Measurements from ENCODE around the gene PHF19.

Gene PHF19

GRCh38 chr9:120865176-120865575 is 11.8 kb downstream of the PHF19 start:
- H3K9ac ChIP-seq (ENCODE audit: low read depth in 1 of 2, low read length in 2 of 2), result no peak overlapping the region
- no peak overlapping the region for H3K27ac ChIP-seq (ENCODE audit: low read depth in 2 of 2, low read length in 2 of 2)
- H3K27me3 ChIP-seq (ENCODE audit: control insufficient read depth in 2 of 2, insufficient read depth in 2 of 2, low read length in 2 of 2), result no peaks in the 10 kb centered on the region
- peaks cover 19 to 28% of the 10 kb centered on the region in 2 donors for H3K36me3 ChIP-seq (ENCODE audit: control insufficient read depth in 2 of 2, insufficient read depth in 2 of 2, low read length in 2 of 2)
- H3K9me3 ChIP-seq (ENCODE audit: control insufficient read depth in 2 of 2, low read length in 2 of 2), result no peaks in the 10 kb centered on the region
- no peak overlapping the region for H3K4me3 ChIP-seq (ENCODE audit: low read length in 2 of 2)
- H3K4me1 ChIP-seq (ENCODE audit: control insufficient read depth in 2 of 2, insufficient read depth in 2 of 2, low read length in 2 of 2), result peaks cover 4 to 5% of the 10 kb centered on the region in 2 donors

- Histone ChIP-seq H3K9ac (ENCODE audit: low read depth in 1 of 2, low read length in 2 of 2) (no peak overlapping the region), H3K36me3 (ENCODE audit: control insufficient read depth in 2 of 2, insufficient read depth in 2 of 2, low read length in 2 of 2) (peaks cover 22 to 31% of the 10 kb centered on the region in 2 donors), H3K27me3 (ENCODE audit: control insufficient read depth in 2 of 2, insufficient read depth in 2 of 2, low read length in 2 of 2) (no peaks in the 10 kb centered on the region), H3K4me1 (ENCODE audit: control insufficient read depth in 2 of 2, insufficient read depth in 2 of 2, low read length in 2 of 2) (peaks cover 4 to 5% of the 10 kb centered on the region in 2 donors), H3K4me3 (ENCODE audit: low read length in 2 of 2) (no peak overlapping the region), H3K9me3 (ENCODE audit: control insufficient read depth in 2 of 2, low read length in 2 of 2) (no peaks in the 10 kb centered on the region), H3K27ac (ENCODE audit: low read depth in 2 of 2, low read length in 2 of 2) (no peak overlapping the region)
Measured at GRCh38 chr9:120864719-120865118, 12.3 kb downstream of the PHF19 start.

DNA sequence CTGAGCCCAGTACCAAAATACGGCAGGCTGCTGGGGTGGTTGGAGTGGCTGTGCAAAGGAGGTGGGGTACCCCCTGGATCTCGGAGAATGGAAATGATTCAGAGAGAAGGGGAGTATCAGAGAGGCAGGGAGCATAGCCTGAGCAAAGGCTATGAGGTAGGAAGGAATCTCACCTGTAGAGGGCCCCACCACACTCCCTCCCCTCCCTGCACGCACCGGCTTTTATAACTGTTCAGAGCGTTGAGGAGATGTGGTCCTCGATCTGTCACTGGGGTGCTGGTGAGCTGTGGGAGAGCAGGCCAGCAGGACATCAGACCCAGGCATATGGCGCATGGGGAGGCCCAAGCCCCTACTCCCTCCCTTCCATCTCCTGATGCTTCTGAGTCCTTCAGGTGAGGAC is 13.2 kb downstream of the PHF19 start:
- no peak overlapping the region for H3K9ac ChIP-seq (ENCODE audit: low read depth in 1 of 2, low read length in 2 of 2)
- no peak overlapping the region for H3K4me3 ChIP-seq (ENCODE audit: low read length in 2 of 2)
- H3K27me3 ChIP-seq (ENCODE audit: control insufficient read depth in 2 of 2, insufficient read depth in 2 of 2, low read length in 2 of 2), result no peaks in the 10 kb centered on the region
- peaks cover 23 to 36% of the 10 kb centered on the region in 2 donors for H3K36me3 ChIP-seq (ENCODE audit: control insufficient read depth in 2 of 2, insufficient read depth in 2 of 2, low read length in 2 of 2)
- no peak overlapping the region for H3K27ac ChIP-seq (ENCODE audit: low read depth in 2 of 2, low read length in 2 of 2)
- H3K4me1 ChIP-seq (ENCODE audit: control insufficient read depth in 2 of 2, insufficient read depth in 2 of 2, low read length in 2 of 2), result peaks cover 4 to 5% of the 10 kb centered on the region in 2 donors
- H3K9me3 ChIP-seq (ENCODE audit: control insufficient read depth in 2 of 2, low read length in 2 of 2), result no peaks in the 10 kb centered on the region

- Histone ChIP-seq H3K9ac (ENCODE audit: low read depth in 1 of 2, low read length in 2 of 2) (no peak overlapping the region), H3K4me3 (ENCODE audit: low read length in 2 of 2) (no peak overlapping the region), H3K27me3 (ENCODE audit: control insufficient read depth in 2 of 2, insufficient read depth in 2 of 2, low read length in 2 of 2) (no peaks in the 10 kb centered on the region), H3K27ac (ENCODE audit: low read depth in 2 of 2, low read length in 2 of 2) (no peak overlapping the region), H3K9me3 (ENCODE audit: control insufficient read depth in 2 of 2, low read length in 2 of 2) (no peaks in the 10 kb centered on the region), H3K36me3 (ENCODE audit: control insufficient read depth in 2 of 2, insufficient read depth in 2 of 2, low read length in 2 of 2) (peaks cover 23 to 45% of the 10 kb centered on the region in 2 donors), H3K4me1 (ENCODE audit: control insufficient read depth in 2 of 2, insufficient read depth in 2 of 2, low read length in 2 of 2) (peaks cover 0 to 3% of the 10 kb centered on the region in 2 donors)
Measured at GRCh38 chr9:120862452-120862851, 14.5 kb downstream of the PHF19 start.

DNA sequence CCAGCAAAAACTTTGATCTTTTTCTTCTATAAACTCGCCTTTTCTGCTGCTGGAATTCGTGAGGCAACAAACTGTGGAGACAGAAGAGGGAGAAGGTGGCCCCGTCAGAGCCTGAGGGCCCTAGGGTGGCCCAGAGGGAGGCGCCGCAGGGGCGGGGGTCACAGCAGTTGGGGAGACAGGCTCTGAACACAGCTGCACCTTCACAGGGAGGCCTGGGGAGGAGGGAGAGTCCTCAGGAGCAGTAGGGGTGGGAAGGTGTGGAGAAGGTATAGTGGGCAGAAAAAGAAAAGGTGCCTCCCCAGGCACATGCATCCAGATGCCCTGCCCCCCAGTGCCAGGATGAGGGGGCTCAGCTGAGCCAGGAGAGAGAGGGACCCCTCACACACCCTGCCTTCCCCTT is 15.1 kb downstream of the PHF19 start:
- Histone ChIP-seq H3K9me3 (ENCODE audit: control insufficient read depth in 2 of 2, low read length in 2 of 2) (no peaks in the 10 kb centered on the region), H3K4me3 (ENCODE audit: low read length in 2 of 2) (no peak overlapping the region), H3K27me3 (ENCODE audit: control insufficient read depth in 2 of 2, insufficient read depth in 2 of 2, low read length in 2 of 2) (no peaks in the 10 kb centered on the region), H3K36me3 (ENCODE audit: control insufficient read depth in 2 of 2, insufficient read depth in 2 of 2, low read length in 2 of 2) (peaks cover 23 to 47% of the 10 kb centered on the region in 2 donors), H3K4me1 (ENCODE audit: control insufficient read depth in 2 of 2, insufficient read depth in 2 of 2, low read length in 2 of 2) (peaks cover 0 to 5% of the 10 kb centered on the region in 2 donors), H3K27ac (ENCODE audit: low read depth in 2 of 2, low read length in 2 of 2) (no peak overlapping the region), H3K9ac (ENCODE audit: low read depth in 1 of 2, low read length in 2 of 2) (no peak overlapping the region)

DNA sequence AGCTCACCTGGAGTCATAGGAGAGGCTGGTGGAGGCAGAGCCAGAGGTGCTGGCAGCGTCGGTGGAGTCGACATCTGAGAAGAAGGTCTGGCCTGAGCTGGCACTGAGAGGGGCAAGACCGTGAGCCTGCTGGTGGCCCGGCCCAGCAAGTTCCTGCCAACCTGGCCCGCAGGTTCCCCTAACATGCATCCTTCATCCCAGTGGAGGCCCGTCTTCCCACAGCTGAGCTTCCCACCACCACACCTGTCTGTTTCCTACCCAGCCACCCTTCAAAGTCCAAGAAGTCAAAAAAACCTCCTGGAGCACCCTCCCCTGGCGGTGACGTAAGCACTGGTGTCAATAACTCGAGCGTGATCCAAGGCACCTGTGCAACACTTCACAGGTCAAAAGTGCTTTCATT is 16.9 kb downstream of the PHF19 start:
- Histone ChIP-seq H3K9ac (ENCODE audit: low read depth in 1 of 2, low read length in 2 of 2) (no peak overlapping the region), H3K27ac (ENCODE audit: low read depth in 2 of 2, low read length in 2 of 2) (no peak overlapping the region), H3K27me3 (ENCODE audit: control insufficient read depth in 2 of 2, insufficient read depth in 2 of 2, low read length in 2 of 2) (no peaks in the 10 kb centered on the region), H3K4me3 (ENCODE audit: low read length in 2 of 2) (no peak overlapping the region), H3K4me1 (ENCODE audit: control insufficient read depth in 2 of 2, insufficient read depth in 2 of 2, low read length in 2 of 2) (peaks cover 0 to 5% of the 10 kb centered on the region in 2 donors), H3K9me3 (ENCODE audit: control insufficient read depth in 2 of 2, low read length in 2 of 2) (no peaks in the 10 kb centered on the region), H3K36me3 (ENCODE audit: control insufficient read depth in 2 of 2, insufficient read depth in 2 of 2, low read length in 2 of 2) (peaks cover 9 to 38% of the 10 kb centered on the region in 2 donors)

- Histone ChIP-seq H3K4me1 (ENCODE audit: control insufficient read depth in 2 of 2, insufficient read depth in 2 of 2, low read length in 2 of 2) (peaks cover 0 to 5% of the 10 kb centered on the region in 2 donors), H3K9ac (ENCODE audit: low read depth in 1 of 2, low read length in 2 of 2) (no peak overlapping the region), H3K4me3 (ENCODE audit: low read length in 2 of 2) (no peak overlapping the region), H3K36me3 (ENCODE audit: control insufficient read depth in 2 of 2, insufficient read depth in 2 of 2, low read length in 2 of 2) (peaks cover 9 to 38% of the 10 kb centered on the region in 2 donors), H3K9me3 (ENCODE audit: control insufficient read depth in 2 of 2, low read length in 2 of 2) (no peaks in the 10 kb centered on the region), H3K27me3 (ENCODE audit: control insufficient read depth in 2 of 2, insufficient read depth in 2 of 2, low read length in 2 of 2) (no peaks in the 10 kb centered on the region), H3K27ac (ENCODE audit: low read depth in 2 of 2, low read length in 2 of 2) (no peak overlapping the region)
Measured at GRCh38 chr9:120859361-120859760, 17.6 kb downstream of the PHF19 start.

GRCh38 chr9:120857902-120858301 is 19.1 kb downstream of the PHF19 start:
- Histone ChIP-seq H3K27me3 (ENCODE audit: control insufficient read depth in 2 of 2, insufficient read depth in 2 of 2, low read length in 2 of 2) (no peaks in the 10 kb centered on the region), H3K36me3 (ENCODE audit: control insufficient read depth in 2 of 2, insufficient read depth in 2 of 2, low read length in 2 of 2) (peaks cover 9 to 43% of the 10 kb centered on the region in 2 donors), H3K27ac (ENCODE audit: low read depth in 2 of 2, low read length in 2 of 2) (no peak overlapping the region)

DNA sequence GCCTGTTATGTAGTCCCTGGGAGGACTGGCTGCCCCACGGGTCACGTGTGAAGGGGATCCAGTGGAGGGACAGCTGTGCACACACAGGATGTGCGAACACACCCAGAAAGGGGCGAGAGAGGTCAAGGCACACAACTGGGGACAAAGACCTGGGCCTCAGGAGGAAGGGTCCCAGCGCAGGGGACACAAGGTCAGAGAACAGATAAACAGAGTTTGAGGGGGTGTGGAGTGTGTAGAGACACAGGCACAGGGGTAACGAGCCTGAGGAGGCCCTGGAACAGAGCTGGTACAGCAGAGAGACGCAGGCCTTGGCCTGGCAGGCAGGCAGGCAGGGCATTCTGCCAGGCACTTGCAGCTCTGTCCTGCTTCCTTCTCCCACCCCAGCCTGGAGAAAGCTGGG is 19.5 kb downstream of the PHF19 start:
- H3K9ac ChIP-seq (ENCODE audit: low read depth in 1 of 2, low read length in 2 of 2), result no peak overlapping the region

More at GRCh38 chr9:120857902-120858301, 19.1 kb downstream of the PHF19 start:
- peaks cover 0 to 5% of the 10 kb centered on the region in 2 donors for H3K4me1 ChIP-seq (ENCODE audit: control insufficient read depth in 2 of 2, insufficient read depth in 2 of 2, low read length in 2 of 2)
- H3K4me3 ChIP-seq (ENCODE audit: low read length in 2 of 2), result no peak overlapping the region
- H3K9me3 ChIP-seq (ENCODE audit: control insufficient read depth in 2 of 2, low read length in 2 of 2), result no peaks in the 10 kb centered on the region
- no peak overlapping the region for H3K9ac ChIP-seq (ENCODE audit: low read depth in 1 of 2, low read length in 2 of 2)

GRCh38 chr9:120856700-120857099 is 20.3 kb downstream of the PHF19 start:
- H3K4me3 ChIP-seq (ENCODE audit: low read length in 2 of 2), result no peak overlapping the region
- no peaks in the 10 kb centered on the region for H3K27me3 ChIP-seq (ENCODE audit: control insufficient read depth in 2 of 2, insufficient read depth in 2 of 2, low read length in 2 of 2)

More for the DNA sequence above, 19.5 kb downstream of the PHF19 start:
- no peak overlapping the region for H3K27ac ChIP-seq (ENCODE audit: low read depth in 2 of 2, low read length in 2 of 2)
- H3K4me1 ChIP-seq (ENCODE audit: control insufficient read depth in 2 of 2, insufficient read depth in 2 of 2, low read length in 2 of 2), result peaks cover 0 to 5% of the 10 kb centered on the region in 2 donors
- H3K36me3 ChIP-seq (ENCODE audit: control insufficient read depth in 2 of 2, insufficient read depth in 2 of 2, low read length in 2 of 2), result peaks cover 9 to 43% of the 10 kb centered on the region in 2 donors
- no peak overlapping the region for H3K4me3 ChIP-seq (ENCODE audit: low read length in 2 of 2)
- no peaks in the 10 kb centered on the region for H3K27me3 ChIP-seq (ENCODE audit: control insufficient read depth in 2 of 2, insufficient read depth in 2 of 2, low read length in 2 of 2)
- no peaks in the 10 kb centered on the region for H3K9me3 ChIP-seq (ENCODE audit: control insufficient read depth in 2 of 2, low read length in 2 of 2)

More at GRCh38 chr9:120856700-120857099, 20.3 kb downstream of the PHF19 start:
- Histone ChIP-seq H3K4me1 (ENCODE audit: control insufficient read depth in 2 of 2, insufficient read depth in 2 of 2, low read length in 2 of 2) (peaks cover 0 to 5% of the 10 kb centered on the region in 2 donors), H3K27ac (ENCODE audit: low read depth in 2 of 2, low read length in 2 of 2) (no peak overlapping the region), H3K9me3 (ENCODE audit: control insufficient read depth in 2 of 2, low read length in 2 of 2) (no peaks in the 10 kb centered on the region), H3K9ac (ENCODE audit: low read depth in 1 of 2, low read length in 2 of 2) (no peak overlapping the region), H3K36me3 (ENCODE audit: control insufficient read depth in 2 of 2, insufficient read depth in 2 of 2, low read length in 2 of 2) (peaks cover 9 to 39% of the 10 kb centered on the region in 2 donors)

Measured in mucosa of rectum (tissue), 2 donors.